HPDE6-E6E7 (cell line): ENCODE data around the gene FEZ2.

Source experiments
- DNase-seq: peaks from one replicate; pipeline ENCODE4 v3.0.0; 2011; ENCODE audit warnings: missing footprints; ENCODE audit errors: extremely low spot score

The FEZ2 gene

DNA sequence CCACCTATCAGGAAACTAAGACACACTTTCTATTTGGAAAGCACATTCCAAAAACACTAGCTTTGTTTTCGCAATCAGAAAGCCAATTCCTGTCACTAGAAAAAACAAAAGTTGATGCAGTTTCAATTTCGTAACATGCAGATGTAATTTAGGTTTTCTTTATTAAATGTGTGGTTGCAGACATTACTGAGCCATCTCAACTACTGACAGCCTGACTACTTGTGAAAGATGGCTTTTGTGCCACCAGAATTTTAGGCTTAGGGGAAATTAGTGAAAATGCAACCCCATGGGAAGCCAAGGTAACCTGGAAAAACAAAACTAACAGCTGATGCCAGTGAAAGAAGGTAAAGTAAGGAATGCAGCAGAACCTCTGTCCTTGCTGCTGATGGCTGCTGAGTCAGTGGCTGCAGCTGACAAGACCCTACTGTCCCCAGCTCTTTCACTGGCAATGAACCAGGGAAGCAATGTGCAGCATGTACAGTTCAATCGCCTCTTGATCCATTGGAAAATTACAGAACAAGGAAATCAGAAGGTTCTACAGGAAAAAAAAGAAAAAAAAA is 34.9 kb downstream of the FEZ2 start:
- DNase-seq = no peak

DNA sequence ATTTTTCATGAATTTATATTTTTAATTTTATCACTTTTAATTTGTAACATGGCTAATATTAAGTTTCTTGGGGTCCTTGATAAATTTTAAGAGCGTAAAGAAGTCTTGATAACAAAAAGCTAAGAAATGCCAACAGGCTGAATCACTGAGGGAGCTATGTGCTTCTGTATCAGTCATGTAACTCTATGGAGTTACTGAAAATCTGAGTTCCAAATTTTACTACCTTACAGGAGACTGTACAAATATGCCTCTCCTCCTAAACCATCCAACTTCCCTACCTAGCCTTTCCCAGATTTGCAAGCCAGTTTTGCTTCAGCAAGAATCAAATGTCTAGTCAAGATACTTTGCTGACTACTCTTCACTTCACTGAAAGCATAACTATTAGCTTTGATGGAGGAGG is 35.7 kb downstream of the FEZ2 start:
- no peak for DNase-seq

- peak; percentile 78 for DNase-seq
Measured at GRCh38 chr2:36561237-36561944, 36.6 kb downstream of the FEZ2 start.

GRCh38 chr2:36560726-36561125 is 37.2 kb downstream of the FEZ2 start:
- DNase-seq = no peak

DNA sequence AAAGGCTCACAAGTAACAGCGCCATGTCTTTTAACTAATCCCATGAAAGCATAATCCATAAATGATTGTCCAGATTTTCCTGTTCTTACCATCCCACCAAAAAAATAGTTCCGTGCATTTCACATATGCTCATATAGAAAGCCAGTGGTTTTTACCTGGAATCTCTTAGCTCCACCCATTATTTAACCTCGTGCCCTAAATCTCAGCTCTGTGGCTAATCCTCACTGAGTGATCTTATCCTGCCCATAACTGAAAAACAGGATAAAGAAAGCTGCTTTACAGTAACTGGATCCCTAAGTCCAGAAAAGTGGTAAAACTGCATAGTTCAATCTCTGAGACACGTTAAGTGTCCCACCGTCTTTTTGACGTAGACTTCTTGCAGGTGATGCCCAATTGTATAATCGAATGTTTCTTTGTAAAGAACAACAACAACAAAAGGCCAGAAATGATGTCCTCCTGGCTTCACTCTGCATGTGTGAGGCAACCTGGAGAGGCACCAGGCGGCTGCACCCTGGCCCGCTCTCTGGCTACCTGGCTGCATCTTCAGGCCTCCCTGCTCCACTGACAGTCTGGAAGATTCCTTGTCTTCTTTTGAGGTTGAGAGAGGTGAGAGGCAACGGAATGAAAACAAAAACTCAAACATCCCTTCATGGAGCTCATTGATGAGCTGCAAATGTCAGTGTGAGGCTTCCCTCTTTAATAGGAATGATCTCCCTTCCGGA is 38.6 kb downstream of the FEZ2 start:
- no peak for DNase-seq

DNA sequence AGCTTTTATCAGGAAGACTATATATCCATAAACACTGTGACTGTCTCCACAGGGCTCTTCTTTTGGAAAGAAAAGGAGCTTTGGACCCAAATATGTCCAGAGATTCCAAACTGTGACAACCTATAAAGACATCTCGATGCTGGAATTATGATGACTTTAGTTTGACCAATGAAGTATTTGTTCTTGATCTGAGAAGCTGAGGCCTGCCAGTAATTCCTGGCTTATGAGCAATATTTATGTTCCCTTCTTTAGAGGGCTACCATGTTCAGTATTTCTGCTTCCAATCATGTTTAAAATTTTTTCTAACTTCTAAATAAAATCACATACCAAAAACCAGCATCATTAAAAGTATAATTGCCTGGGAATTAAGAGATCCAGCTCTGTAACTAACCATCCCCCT is 41.1 kb downstream of the FEZ2 start:
- no peak for DNase-seq

- no peak for DNase-seq
Measured at GRCh38 chr2:36555789-36556188, 42.2 kb downstream of the FEZ2 start.

- no peak for DNase-seq
Measured at GRCh38 chr2:36554531-36554930, 43.4 kb downstream of the FEZ2 start.

DNA sequence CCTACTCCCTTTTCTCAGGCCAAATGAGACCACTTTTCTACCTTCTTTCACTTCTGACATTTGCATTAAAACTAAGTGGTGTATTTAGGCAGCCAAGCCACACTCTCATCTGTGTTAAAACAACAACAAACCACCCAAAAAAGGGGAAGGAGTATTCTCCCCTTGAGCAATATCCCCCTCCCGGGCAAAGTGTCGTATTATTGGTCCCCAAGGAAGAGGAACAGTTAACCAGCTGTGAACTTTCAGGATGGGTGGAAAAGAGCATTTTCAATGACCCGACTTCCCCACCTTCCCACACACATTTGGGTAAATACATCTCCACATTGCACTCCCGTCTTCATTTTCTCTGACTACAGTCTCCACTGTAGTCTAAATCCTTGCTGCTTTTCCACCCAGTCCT is 44.3 kb downstream of the FEZ2 start:
- DNase-seq = no peak

DNA sequence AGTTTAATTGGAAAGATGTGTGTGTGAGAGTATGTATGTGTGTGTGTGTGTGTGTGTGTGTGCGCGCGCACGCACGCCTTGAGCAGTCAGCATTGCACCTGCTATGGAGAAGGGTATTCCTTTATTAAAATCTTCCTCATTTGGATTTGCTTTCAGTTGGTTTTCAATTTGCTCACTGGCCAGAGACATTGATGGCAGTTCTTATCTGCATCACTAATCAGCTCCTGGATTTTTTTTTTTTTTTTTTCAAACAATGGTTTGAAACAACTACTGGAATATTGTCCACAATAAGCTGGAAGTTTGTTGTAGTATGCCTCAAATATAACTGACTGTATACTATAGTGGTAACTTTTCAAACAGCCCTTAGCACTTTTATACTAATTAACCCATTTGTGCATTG is 48.0 kb downstream of the FEZ2 start:
- no peak for DNase-seq

DNA sequence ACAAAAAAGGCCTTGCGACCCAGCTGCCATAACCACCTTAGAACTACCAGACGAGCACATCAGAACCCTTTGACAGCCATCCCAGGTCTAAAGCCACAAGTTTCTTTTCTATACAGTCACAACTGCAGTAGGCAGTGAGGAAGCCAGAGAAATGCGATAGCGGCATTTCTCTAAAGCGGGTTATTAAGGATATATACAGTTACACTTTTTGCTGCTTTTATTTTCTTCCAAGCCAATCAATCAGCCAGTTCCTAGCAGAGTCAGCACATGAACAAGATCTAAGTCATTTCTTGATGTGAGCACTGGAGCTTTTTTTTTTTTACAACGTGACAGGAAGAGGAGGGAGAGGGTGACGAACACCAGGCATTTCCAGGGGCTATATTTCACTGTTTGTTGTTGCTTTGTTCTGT is 48.8 kb downstream of the FEZ2 start:
- DNase-seq = no peak

- DNase-seq = no peak
Measured at GRCh38 chr2:36547906-36548305, 50.1 kb downstream of the FEZ2 start.

GRCh38 chr2:36545871-36546416 is 52.0 kb downstream of the FEZ2 start:
- no peak for DNase-seq

DNA sequence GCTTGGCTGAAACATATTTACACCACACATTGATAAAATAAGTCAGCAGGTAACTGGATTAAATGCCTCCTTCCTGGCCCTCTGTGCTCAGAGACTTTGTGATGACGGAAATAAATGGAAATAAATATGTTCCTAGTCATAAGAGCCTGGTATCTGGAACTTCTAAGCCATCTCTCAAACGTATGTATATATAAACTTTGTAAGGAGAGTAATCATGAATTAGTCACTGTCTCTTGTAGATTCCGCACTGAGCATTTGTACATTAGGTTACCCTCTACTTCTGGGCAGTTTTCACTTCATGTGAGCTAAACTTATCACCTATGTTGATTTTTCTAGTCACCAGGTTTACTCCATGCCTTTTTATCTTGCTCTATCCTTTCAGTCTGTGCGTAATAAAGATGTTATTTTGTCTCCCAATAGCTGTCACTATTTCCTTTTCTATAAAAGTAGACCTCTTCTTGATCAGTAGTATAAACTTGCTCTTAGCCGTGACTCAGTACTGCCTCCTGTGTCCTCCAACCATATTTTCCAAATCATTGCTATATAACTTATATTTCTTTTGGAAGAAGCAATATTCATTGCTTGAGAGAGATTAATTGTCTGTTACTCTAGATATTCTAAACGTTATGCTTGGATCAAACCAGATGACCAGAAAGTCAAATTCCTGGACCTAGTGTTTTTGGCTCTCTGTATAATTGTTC is 53.2 kb downstream of the FEZ2 start:
- no peak for DNase-seq

DNA sequence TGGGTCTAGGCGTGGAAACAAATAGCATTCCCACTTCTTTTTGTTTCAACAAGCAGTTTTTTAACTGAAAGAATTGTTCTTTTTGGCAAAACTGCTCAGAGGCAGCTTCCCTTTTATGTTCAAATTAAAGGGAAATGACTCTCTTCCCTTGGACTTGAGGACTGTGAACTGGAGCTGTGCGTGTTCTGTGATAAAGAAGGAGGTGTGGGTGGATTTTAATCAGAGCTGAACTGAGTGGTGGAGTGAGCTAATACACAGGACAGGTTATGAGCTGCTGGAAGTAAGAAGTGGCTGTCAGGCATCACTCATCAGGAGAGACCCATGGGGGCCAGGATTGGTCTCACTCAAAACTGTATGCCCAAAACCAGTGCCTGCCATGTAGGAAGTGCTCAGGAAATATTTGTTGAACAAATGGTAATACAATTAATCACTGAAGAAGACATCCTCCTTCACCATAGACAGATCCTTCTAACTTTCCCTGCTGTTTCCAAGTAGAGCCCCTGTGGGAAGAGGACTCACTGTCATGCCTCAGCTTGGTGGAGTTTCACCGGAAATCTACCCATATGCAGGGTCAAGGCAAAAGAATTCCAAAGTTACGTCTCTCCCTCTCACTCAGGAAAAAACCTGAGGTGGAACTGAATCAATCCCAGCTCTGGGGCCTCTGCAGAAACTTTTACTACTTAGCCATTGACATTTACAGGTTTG is 55.9 kb downstream of the FEZ2 start:
- DNase-seq = no peak

GRCh38 chr2:36540986-36541754 is 56.8 kb downstream of the FEZ2 start:
- no peak for DNase-seq

DNA sequence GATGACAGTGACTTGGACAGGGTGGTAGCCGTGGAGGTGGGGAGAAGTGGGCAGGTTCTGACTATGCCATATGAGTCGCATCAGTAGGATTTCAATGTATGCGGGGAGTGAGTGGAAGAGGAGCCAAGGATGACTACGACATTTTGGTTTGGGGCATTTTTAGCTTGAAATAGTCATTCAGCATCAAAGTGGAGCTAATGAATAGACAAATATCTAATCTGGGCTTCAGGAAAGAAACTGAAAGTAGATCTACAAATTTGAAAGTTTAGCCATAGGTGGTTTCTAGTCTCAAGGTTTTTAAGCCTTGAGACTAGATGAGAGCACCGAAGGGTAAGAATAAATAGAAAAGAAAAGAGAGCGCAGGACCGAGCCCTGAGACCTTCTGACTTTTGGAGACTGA is 58.3 kb downstream of the FEZ2 start:
- DNase-seq = no peak

- no peak for DNase-seq
Measured at GRCh38 chr2:36538335-36538734, 59.6 kb downstream of the FEZ2 start.

DNA sequence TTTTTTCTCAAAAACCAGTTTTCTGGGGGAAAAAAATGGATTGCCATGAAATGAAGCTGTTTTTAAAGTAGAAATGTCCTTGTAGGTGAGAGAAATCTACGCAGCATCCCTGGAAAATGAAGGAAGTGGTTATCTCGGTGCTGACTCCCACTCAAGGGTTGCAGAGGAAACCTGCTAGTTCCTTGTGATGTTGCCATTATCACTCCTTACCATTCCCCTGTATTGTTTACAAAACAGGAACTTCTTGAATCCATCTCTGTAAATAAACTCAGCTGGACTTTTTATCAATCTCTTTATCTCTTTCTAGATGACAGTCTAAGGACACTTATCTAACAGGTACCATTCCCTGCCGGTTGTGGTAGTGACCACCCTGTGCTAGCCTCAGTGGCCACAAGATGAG is 61.2 kb downstream of the FEZ2 start:
- DNase-seq = no peak

- no peak for DNase-seq
Measured at GRCh38 chr2:36535099-36535498, 62.9 kb downstream of the FEZ2 start.

DNA sequence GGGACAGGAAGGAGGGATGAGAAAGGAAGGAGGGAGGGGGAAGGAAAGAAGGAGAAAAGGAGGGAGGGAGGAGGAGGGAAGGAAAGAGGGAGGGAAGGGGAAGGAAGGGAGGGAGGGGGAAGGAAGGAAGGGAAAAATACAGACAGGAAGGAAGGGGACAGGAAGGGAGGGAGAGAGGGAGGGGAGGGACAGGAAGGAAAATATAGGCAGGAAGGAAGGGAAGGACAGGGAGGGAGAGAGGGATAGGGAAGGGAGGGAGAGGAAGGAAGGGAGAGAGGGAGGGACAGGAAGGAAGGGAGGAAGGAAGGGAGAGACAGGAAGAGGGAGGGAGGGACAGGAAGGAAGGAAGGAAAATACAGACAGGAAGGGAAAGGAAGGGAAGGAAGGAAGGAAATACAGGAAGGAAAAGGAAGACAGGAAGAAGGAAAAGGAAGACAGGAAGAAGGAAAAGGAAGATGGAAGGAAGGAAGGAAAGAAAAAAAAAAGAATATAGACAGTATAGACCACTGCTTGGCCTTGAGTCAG is 63.6 kb downstream of the FEZ2 start:
- DNase-seq = no peak
